OCI-LY1 (cell line): Measurements from ENCODE around the gene PAM.
"Not testable (repeated sequence)": the region's sequence is repeated elsewhere in the genome, so short reads cannot be mapped to it uniquely, and the experiment has no call there.

ENCODE experiments used
- H2AFZ ChIP-seq: fragments of 200-600 bp; sonication (generic), shearing (Covaris generic); 2 replicates; pipeline ENCODE4 v1.6.0; 2014; ENCODE audit warnings: antibody characterized with exemption, mild to moderate bottlenecking, low read length
- H3F3A ChIP-seq: fragments of 200-600 bp; sonication (generic), shearing (Covaris generic); 2 replicates; pipeline ENCODE4 v1.6.0; 2014; ENCODE audit warnings: mild to moderate bottlenecking, antibody characterized with exemption, low read length, moderate library complexity; ENCODE audit not compliant: insufficient read depth
- H3K27ac ChIP-seq: fragments of 200-600 bp; sonication (generic); 2 replicates; pipeline ENCODE4 v1.5.1; 2014; ENCODE audit warnings: low read length, mixed run types, mild to moderate bottlenecking, low read depth; ENCODE audit not compliant: poor library complexity, severe bottlenecking
- H3K27me3 ChIP-seq: fragments of 200-600 bp; sonication (generic); 2 replicates; pipeline ENCODE4 v1.6.0; 2014; ENCODE audit warnings: antibody characterized with exemption, mild to moderate bottlenecking, low read length, moderate library complexity; ENCODE audit not compliant: insufficient read depth
- H3K36me3 ChIP-seq: fragments of 200-600 bp; sonication (generic); 2 replicates; pipeline ENCODE4 v1.6.1; 2014; ENCODE audit warnings: mild to moderate bottlenecking, antibody characterized with exemption, low read length, moderate library complexity, mixed read lengths; ENCODE audit not compliant: insufficient read depth
- H3K4me1 ChIP-seq: fragments of 200-600 bp; sonication (generic); 2 replicates; pipeline ENCODE4 v1.5.1; 2014; ENCODE audit warnings: mild to moderate bottlenecking, low read length, moderate library complexity; ENCODE audit not compliant: insufficient read depth, severe bottlenecking
- H3K4me2 ChIP-seq: fragments of 200-600 bp; sonication (generic), shearing (Covaris generic); 2 replicates; pipeline ENCODE4 v1.6.1; 2014; ENCODE audit warnings: low read length
- H3K4me3 ChIP-seq: fragments of 200-600 bp; sonication (generic); 2 replicates; pipeline ENCODE4 v1.5.1; 2014; ENCODE audit warnings: low read length, low read depth, mild to moderate bottlenecking, mixed read lengths; ENCODE audit not compliant: poor library complexity, severe bottlenecking
- H3K79me2 ChIP-seq: fragments of 200-600 bp; shearing (Covaris generic); 2 replicates; pipeline ENCODE4 v1.6.1; 2016; ENCODE audit warnings: mixed run types, low read length, mixed read lengths; ENCODE audit not compliant: insufficient read depth
- H3K9ac ChIP-seq: fragments of 200-600 bp; sonication (generic), shearing (Covaris generic); 2 replicates; pipeline ENCODE4 v1.6.1; 2014; ENCODE audit warnings: mild to moderate bottlenecking, low read length, mixed read lengths
- H3K9me2 ChIP-seq: fragments of 200-600 bp; sonication (generic), shearing (Covaris generic); 2 replicates; pipeline ENCODE4 v1.6.1; 2014; ENCODE audit warnings: low read depth, mild to moderate bottlenecking, low read length, mixed read lengths
- H3K9me3 ChIP-seq: fragments of 200-600 bp; shearing (Covaris generic); 2 replicates; pipeline ENCODE4 v1.6.1; 2014; ENCODE audit warnings: low read length, mixed read lengths
- H4K20me1 ChIP-seq: fragments of 200-600 bp; sonication (generic), shearing (Covaris generic); 2 replicates; pipeline ENCODE4 v1.6.0; 2016; ENCODE audit warnings: mild to moderate bottlenecking, low read length; ENCODE audit not compliant: insufficient read depth
- CTCF ChIP-seq: fragments of 200-600 bp; sonication (generic), shearing (Covaris generic); IDR thresholded peaks from 2 replicates; pipeline ENCODE4 v1.5.1; 2017; ENCODE audit warnings: mild to moderate bottlenecking, antibody characterized with exemption, low read length, moderate library complexity, mixed read lengths
- EZH2 ChIP-seq: fragments of 200-600 bp; sonication (generic), shearing (Covaris generic); IDR thresholded peaks from 2 replicates; pipeline ENCODE4 v1.8.0; 2017; ENCODE audit warnings: borderline replicate concordance, mixed run types, mild to moderate bottlenecking, antibody characterized with exemption, low read length, moderate library complexity, mixed read lengths

The PAM gene

GRCh38 chr5:103037673-103038455 is 282.8 kb downstream of the PAM start:
- Histone ChIP-seq H3K4me3 (no peak overlapping the region), H3K4me1 (no peaks in the 10 kb centered on the region), H3K36me3 (no peaks in the 10 kb centered on the region), H3K4me2 (no peak overlapping the region), H3K27ac (no peak overlapping the region), H3K79me2 (no peaks in the 10 kb centered on the region), H3K9me2 (no peaks in the 10 kb centered on the region), H3K9me3 (no peaks in the 10 kb centered on the region), H2AFZ (no peak overlapping the region), H3K9ac (no peak overlapping the region), H3K27me3 (no peaks in the 10 kb centered on the region), H4K20me1 (no peaks in the 10 kb centered on the region), H3F3A (no peaks in the 10 kb centered on the region)
- TF ChIP-seq CTCF (peak; percentile 22), EZH2 (no peak)

- no peaks in the 10 kb centered on the region for H3K79me2 ChIP-seq
- no peak overlapping the region for H3K4me2 ChIP-seq
- no peak overlapping the region for H3K27ac ChIP-seq
- no peaks in the 10 kb centered on the region for H3F3A ChIP-seq
- H3K9ac ChIP-seq: no peak overlapping the region
- no peaks in the 10 kb centered on the region for H3K27me3 ChIP-seq
- no peak overlapping the region for H3K4me3 ChIP-seq
- no peaks in the 10 kb centered on the region for H3K9me2 ChIP-seq
- H2AFZ ChIP-seq: no peak overlapping the region
- H3K36me3 ChIP-seq: no peaks in the 10 kb centered on the region
- no peak for TF ChIP-seq EZH2
- TF ChIP-seq CTCF: peak; percentile 32; the same call in 1 of the 2 replicates
- H3K9me3 ChIP-seq: no peaks in the 10 kb centered on the region
- H3K4me1 ChIP-seq: no peaks in the 10 kb centered on the region
- H4K20me1 ChIP-seq: no peaks in the 10 kb centered on the region
Measured at GRCh38 chr5:103041071-103041676, 286.1 kb downstream of the PAM start.

GRCh38 chr5:103046706-103047105 is 291.6 kb downstream of the PAM start:
- not testable (repeated sequence) for H3K79me2 ChIP-seq, H3K27ac ChIP-seq, H3K27me3 ChIP-seq, H3K36me3 ChIP-seq, H3K9me3 ChIP-seq, H3K9me2 ChIP-seq, H4K20me1 ChIP-seq, H3K4me1 ChIP-seq, H3K4me3 ChIP-seq, H3F3A ChIP-seq, H3K4me2 ChIP-seq, H2AFZ ChIP-seq, H3K9ac ChIP-seq
